Measurements from ENCODE around the gene GCGR. TPM values are rescaled to one million over a fixed set of nuclear protein-coding genes. Genes with fewer than 3 reads are reported as not detected.

The GCGR gene
- polyA plus RNA-seq, 1 donor (not counting 4 experiments of a cell fraction or from before 2014, with no cell fraction given) = not detected

DNA sequence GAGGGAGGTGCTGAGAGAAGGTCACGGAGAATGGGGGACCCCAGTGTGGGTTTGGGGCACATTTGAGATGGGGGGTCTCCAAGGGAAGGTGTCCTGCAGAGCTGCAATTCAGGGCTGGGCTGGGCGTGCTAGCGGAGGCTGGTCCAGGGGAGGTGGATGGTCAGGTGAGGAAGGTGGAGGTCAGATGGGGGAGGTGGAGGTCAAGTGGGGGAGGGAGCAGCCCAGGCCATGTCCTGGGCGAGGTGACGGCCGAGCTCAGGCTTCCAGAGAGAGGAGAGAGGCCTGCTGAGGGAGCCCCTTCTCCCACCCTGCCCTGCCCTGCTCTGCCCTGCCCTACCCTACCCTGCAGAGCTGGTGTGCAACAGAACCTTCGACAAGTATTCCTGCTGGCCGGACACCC lies 6.5 kb downstream of the GCGR start:
- no peaks in the 10 kb centered on the region for H3K36me3 ChIP-seq (ENCODE audit: control insufficient read depth in 2 of 2, extremely low read depth in 1 of 2, insufficient read depth in 2 of 2, low read length in 2 of 2)
- H3K9me3 ChIP-seq (ENCODE audit: control insufficient read depth, low read depth, low read length) = no peaks in the 10 kb centered on the region
- H4K20me1 ChIP-seq (ENCODE audit: control insufficient read depth, extremely low read depth, insufficient read depth, low read length) = no peaks in the 10 kb centered on the region
- H3K4me2 ChIP-seq (ENCODE audit: control insufficient read depth, extremely low read depth, insufficient read depth, low read depth, low read length) = no peak overlapping the region
- H2AFZ ChIP-seq (ENCODE audit: control insufficient read depth, low read length) = no peak overlapping the region
- no peak overlapping the region for H3K9ac ChIP-seq (ENCODE audit: control insufficient read depth, extremely low read depth, insufficient read depth, low read length)
- FAIRE-seq (no peak), DNase-seq (ENCODE audit: low read depth, low spot score) (no peak)
- H3K9me1 ChIP-seq (ENCODE audit: control insufficient read depth, extremely low read depth, insufficient read depth, low read length) = no peaks in the 10 kb centered on the region
- no peak overlapping the region for H3K4me3 ChIP-seq (ENCODE audit: control insufficient read depth in 2 of 3, extremely low read depth in 1 of 3, insufficient read depth in 2 of 3, low read depth in 1 of 3, low read length in 3 of 3)
- TF ChIP-seq, protein P1, sequence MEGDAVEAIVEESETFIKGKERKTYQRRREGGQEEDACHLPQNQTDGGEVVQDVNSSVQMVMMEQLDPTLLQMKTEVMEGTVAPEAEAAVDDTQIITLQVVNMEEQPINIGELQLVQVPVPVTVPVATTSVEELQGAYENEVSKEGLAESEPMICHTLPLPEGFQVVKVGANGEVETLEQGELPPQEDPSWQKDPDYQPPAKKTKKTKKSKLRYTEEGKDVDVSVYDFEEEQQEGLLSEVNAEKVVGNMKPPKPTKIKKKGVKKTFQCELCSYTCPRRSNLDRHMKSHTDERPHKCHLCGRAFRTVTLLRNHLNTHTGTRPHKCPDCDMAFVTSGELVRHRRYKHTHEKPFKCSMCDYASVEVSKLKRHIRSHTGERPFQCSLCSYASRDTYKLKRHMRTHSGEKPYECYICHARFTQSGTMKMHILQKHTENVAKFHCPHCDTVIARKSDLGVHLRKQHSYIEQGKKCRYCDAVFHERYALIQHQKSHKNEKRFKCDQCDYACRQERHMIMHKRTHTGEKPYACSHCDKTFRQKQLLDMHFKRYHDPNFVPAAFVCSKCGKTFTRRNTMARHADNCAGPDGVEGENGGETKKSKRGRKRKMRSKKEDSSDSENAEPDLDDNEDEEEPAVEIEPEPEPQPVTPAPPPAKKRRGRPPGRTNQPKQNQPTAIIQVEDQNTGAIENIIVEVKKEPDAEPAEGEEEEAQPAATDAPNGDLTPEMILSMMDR (optimal IDR thresholded peaks at IDR 0.05 in 1 of 3, IDR thresholded peaks at IDR 0.05 in 1 of 3, conservative IDR thresholded peaks at IDR 0.05 in 1 of 3; ENCODE audit: extremely low read depth in 1 of 3, insufficient read depth in 2 of 3, low read length in 3 of 3) = no peak
- no peak for TF ChIP-seq EZH2 (IDR thresholded peaks at IDR 0.05; ENCODE audit: low read length)
- no peak overlapping the region for H3K27ac ChIP-seq (ENCODE audit: control insufficient read depth, insufficient read depth, low read length)
- dilution Hi-C loops (cut with MboI; ENCODE audit: extremely low pct_ligation_motif_present, low sequenced_read_pairs) = no loop called here
- H3K27me3 ChIP-seq (ENCODE audit: control insufficient read depth, extremely low read depth, insufficient read depth, low read length) = peaks cover 35% of the 10 kb centered on the region
- H3K79me2 ChIP-seq (ENCODE audit: control insufficient read depth, insufficient read depth, low read length) = no peaks in the 10 kb centered on the region
- H3K4me1 ChIP-seq (ENCODE audit: control insufficient read depth, extremely low read depth, insufficient read depth, low read length) = no peaks in the 10 kb centered on the region

DNA sequence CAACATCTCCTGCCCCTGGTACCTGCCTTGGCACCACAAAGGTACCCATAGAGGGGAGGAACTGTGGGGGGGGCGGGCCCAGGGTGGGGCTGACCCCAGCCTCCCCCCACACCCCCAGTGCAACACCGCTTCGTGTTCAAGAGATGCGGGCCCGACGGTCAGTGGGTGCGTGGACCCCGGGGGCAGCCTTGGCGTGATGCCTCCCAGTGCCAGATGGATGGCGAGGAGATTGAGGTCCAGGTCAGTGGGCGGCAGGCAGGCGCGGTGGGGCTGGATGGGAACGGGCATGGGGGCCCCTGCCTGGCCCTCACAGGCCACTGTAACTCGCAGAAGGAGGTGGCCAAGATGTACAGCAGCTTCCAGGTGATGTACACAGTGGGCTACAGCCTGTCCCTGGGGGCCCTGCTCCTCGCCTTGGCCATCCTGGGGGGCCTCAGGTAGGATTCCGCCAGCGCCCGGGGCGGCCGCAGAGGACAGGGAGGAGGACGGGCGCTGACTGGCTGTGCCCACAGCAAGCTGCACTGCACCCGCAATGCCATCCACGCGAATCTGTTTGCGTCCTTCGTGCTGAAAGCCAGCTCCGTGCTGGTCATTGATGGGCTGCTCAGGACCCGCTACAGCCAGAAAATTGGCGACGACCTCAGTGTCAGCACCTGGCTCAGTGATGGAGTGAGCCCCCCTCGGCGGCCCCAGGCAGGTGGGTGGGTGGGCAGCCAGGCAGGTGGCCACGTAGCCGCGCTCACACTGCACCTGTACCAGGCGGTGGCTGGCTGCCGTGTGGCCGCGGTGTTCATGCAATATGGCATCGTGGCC lies 7.1 kb downstream of the GCGR start:
- TF ChIP-seq, protein P1 (optimal IDR thresholded peaks at IDR 0.05 in 1 of 3, IDR thresholded peaks at IDR 0.05 in 1 of 3, conservative IDR thresholded peaks at IDR 0.05 in 1 of 3; ENCODE audit: extremely low read depth in 1 of 3, insufficient read depth in 2 of 3, low read length in 3 of 3) = no peak
- no peak for TF ChIP-seq EZH2 (IDR thresholded peaks at IDR 0.05; ENCODE audit: low read length)
- no peaks in the 10 kb centered on the region for H3K36me3 ChIP-seq (ENCODE audit: control insufficient read depth in 2 of 2, extremely low read depth in 1 of 2, insufficient read depth in 2 of 2, low read length in 2 of 2)
- H3K9me1 ChIP-seq (ENCODE audit: control insufficient read depth, extremely low read depth, insufficient read depth, low read length) = no peaks in the 10 kb centered on the region
- H3K79me2 ChIP-seq (ENCODE audit: control insufficient read depth, insufficient read depth, low read length) = no peaks in the 10 kb centered on the region
- H3K27me3 ChIP-seq (ENCODE audit: control insufficient read depth, extremely low read depth, insufficient read depth, low read length) = peaks cover 33% of the 10 kb centered on the region
- no peak overlapping the region for H3K27ac ChIP-seq (ENCODE audit: control insufficient read depth, insufficient read depth, low read length)
- FAIRE-seq (no peak), DNase-seq (ENCODE audit: low read depth, low spot score) (no peak)
- H3K4me2 ChIP-seq (ENCODE audit: control insufficient read depth, extremely low read depth, insufficient read depth, low read depth, low read length) = no peak overlapping the region
- H2AFZ ChIP-seq (ENCODE audit: control insufficient read depth, low read length) = no peak overlapping the region
- no peak overlapping the region for H3K4me3 ChIP-seq (ENCODE audit: control insufficient read depth in 2 of 3, extremely low read depth in 1 of 3, insufficient read depth in 2 of 3, low read depth in 1 of 3, low read length in 3 of 3)
- H3K4me1 ChIP-seq (ENCODE audit: control insufficient read depth, extremely low read depth, insufficient read depth, low read length) = no peaks in the 10 kb centered on the region
- no peak overlapping the region for H3K9ac ChIP-seq (ENCODE audit: control insufficient read depth, extremely low read depth, insufficient read depth, low read length)
- H3K9me3 ChIP-seq (ENCODE audit: control insufficient read depth, low read depth, low read length) = no peaks in the 10 kb centered on the region
- dilution Hi-C loops (cut with MboI; ENCODE audit: extremely low pct_ligation_motif_present, low sequenced_read_pairs) = no loop called here
- no peaks in the 10 kb centered on the region for H4K20me1 ChIP-seq (ENCODE audit: control insufficient read depth, extremely low read depth, insufficient read depth, low read length)

Measured in keratinocyte (primary cell).